DND-41 (cell line): ENCODE data around the gene TGFB3.
"Not testable (repeated sequence)": the region's sequence is repeated elsewhere in the genome, so short reads cannot be mapped to it uniquely, and the experiment has no call there.

Experiments used
- ATAC-seq: fragments of 200-7000 bp; cut with Tn5 transposase; 3 replicates; pipeline ENCODE4 v1.9.1; 2021; ENCODE audit warnings: low read depth; ENCODE audit not compliant: insufficient read depth
- DNase-seq: peaks from one replicate; pipeline ENCODE4 v3.0.0-alpha.2; 2020
- H2AFZ ChIP-seq: 2 replicates; pipeline ENCODE4 v1.6.0; 2012; ENCODE audit warnings: low read depth, low read length
- H3K27ac ChIP-seq: 2 replicates; pipeline ENCODE4 v1.5.1; 2012; ENCODE audit warnings: low read length, inconsistent platforms
- H3K27me3 ChIP-seq: fragments of 200-600 bp; sonication (generic); 2 replicates; pipeline ENCODE4 v1.6.0; 2012; ENCODE audit warnings: low read length, mild to moderate bottlenecking, inconsistent platforms; ENCODE audit not compliant: insufficient read depth, poor library complexity
- H3K36me3 ChIP-seq: 2 replicates; pipeline ENCODE4 v1.5.1; 2012; ENCODE audit warnings: low read length, inconsistent platforms; ENCODE audit not compliant: insufficient read depth
- H3K4me1 ChIP-seq: 2 replicates; pipeline ENCODE4 v1.5.1; 2012; ENCODE audit warnings: mild to moderate bottlenecking, low read length; ENCODE audit not compliant: insufficient read depth
- H3K4me2 ChIP-seq: 2 replicates; pipeline ENCODE4 v1.6.0; 2012; ENCODE audit warnings: mild to moderate bottlenecking, moderate library complexity, low read length, inconsistent platforms; ENCODE audit not compliant: insufficient read depth
- H3K4me3 ChIP-seq, 2 experiments: fragments of 200-600 bp in 1 of 2; shearing (Covaris generic) in 1 of 2; 2 replicates each; pipeline ENCODE4 v1.5.1; 2012 to 2016; ENCODE audit warnings: inconsistent platforms in 2 of 2, low read length in 2 of 2, mild to moderate bottlenecking in 2 of 2, low read depth in 1 of 2, moderate library complexity in 1 of 2
- H3K79me2 ChIP-seq: 2 replicates; pipeline ENCODE4 v1.6.0; 2012; ENCODE audit warnings: low read length, inconsistent platforms; ENCODE audit not compliant: insufficient read depth
- H3K9ac ChIP-seq: 2 replicates; pipeline ENCODE4 v1.6.0; 2012; ENCODE audit warnings: low read depth, mild to moderate bottlenecking, inconsistent platforms, low read length, moderate library complexity
- H3K9me3 ChIP-seq: 2 replicates; pipeline ENCODE4 v1.5.1; 2012; ENCODE audit warnings: low read length, moderate library complexity, mild to moderate bottlenecking, inconsistent platforms; ENCODE audit not compliant: insufficient read depth, severe bottlenecking
- H4K20me1 ChIP-seq: 2 replicates; pipeline ENCODE4 v1.6.0; 2012; ENCODE audit warnings: low read length; ENCODE audit not compliant: insufficient read depth
- EZH2 ChIP-seq: IDR thresholded peaks from 3 replicates; pipeline ENCODE4 v1.6.1; 2012; ENCODE audit warnings: borderline replicate concordance, low read depth, mild to moderate bottlenecking, moderate library complexity, low read length, inconsistent platforms; ENCODE audit not compliant: severe bottlenecking
- TF ChIP-seq, protein P1 (sequence below): IDR thresholded peaks from 2 replicates; pipeline ENCODE4 v1.5.1; 2012; ENCODE audit warnings: borderline replicate concordance, low read length, moderate library complexity, mild to moderate bottlenecking; ENCODE audit not compliant: poor library complexity, severe bottlenecking; ENCODE audit errors: extremely low read depth

The TGFB3 gene

DNA sequence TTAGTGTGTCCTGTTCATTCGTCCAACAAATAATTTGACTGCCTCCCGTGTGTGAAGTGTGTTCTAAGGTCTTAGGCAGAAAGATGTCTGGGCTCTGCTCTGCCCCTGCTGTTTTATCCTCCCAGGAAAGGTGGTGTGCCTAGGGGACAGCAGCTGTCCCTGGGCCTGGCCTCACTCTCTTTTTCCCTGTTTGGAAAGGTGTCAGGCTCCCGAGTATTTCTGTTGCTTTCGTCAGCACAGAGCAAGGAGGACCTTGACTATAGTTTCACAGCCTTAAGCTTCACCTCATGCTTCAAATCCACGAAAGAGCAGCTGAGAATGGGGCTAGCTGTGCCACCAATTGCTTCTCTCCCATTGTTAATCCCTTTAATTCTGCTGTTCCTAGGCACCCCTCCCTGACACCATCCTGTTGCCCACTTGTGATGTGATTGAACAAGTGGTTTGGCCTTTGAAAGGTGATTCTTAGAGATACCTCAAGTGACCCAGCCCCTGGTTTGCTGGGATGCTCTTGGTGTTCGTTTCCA is 54.2 kb downstream of the TGFB3 start:
- no peaks in the 10 kb centered on the region for H3K27me3 ChIP-seq
- H3K79me2 ChIP-seq, result no peaks in the 10 kb centered on the region
- no peak overlapping the region for H2AFZ ChIP-seq
- no peaks in the 10 kb centered on the region for H3K4me1 ChIP-seq
- H3K9ac ChIP-seq, result no peak overlapping the region
- TF ChIP-seq, protein P1, sequence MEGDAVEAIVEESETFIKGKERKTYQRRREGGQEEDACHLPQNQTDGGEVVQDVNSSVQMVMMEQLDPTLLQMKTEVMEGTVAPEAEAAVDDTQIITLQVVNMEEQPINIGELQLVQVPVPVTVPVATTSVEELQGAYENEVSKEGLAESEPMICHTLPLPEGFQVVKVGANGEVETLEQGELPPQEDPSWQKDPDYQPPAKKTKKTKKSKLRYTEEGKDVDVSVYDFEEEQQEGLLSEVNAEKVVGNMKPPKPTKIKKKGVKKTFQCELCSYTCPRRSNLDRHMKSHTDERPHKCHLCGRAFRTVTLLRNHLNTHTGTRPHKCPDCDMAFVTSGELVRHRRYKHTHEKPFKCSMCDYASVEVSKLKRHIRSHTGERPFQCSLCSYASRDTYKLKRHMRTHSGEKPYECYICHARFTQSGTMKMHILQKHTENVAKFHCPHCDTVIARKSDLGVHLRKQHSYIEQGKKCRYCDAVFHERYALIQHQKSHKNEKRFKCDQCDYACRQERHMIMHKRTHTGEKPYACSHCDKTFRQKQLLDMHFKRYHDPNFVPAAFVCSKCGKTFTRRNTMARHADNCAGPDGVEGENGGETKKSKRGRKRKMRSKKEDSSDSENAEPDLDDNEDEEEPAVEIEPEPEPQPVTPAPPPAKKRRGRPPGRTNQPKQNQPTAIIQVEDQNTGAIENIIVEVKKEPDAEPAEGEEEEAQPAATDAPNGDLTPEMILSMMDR, result no peak
- TF ChIP-seq EZH2, result no peak
- peaks cover 6% of the 10 kb centered on the region; the same call in 1 of the 2 replicates for H3K36me3 ChIP-seq
- no peaks in the 10 kb centered on the region for H3K9me3 ChIP-seq
- H4K20me1 ChIP-seq, result no peaks in the 10 kb centered on the region
- H3K4me3 ChIP-seq, result no peak overlapping the region
- no peak overlapping the region for H3K4me2 ChIP-seq
- no peak for DNase-seq
- no peak for ATAC-seq
- no peak overlapping the region for H3K27ac ChIP-seq

DNA sequence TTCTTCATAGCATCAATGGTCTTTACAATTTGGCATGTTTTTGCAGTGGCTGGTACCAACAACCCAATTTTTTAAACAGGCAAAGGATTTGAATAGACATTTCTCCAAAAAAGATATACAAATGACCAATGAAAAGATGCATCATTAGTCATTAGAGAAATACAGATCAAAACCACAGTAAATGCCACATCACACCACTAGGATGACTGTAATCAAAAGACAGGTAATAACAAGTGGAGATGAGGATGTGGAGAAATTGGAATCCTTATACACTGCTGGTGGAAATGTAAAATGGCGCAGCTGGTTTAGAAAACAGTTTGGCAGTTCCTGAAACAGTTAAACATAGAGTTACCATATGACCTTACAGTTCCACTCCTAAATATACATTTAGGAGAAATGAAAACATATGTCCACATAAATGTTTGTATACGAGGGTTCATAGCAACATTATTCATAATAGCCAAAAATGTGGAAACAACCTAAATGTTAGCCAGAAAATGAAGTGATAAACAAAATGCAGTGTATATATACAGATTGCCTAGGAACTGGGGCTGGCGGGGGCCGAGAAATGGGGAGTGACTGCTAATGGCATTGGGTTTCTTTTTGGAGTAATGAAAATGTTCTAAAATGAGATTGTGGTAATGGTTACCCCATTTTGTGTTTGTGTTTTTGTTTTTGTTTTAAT is 55.2 kb downstream of the TGFB3 start:
- Histone ChIP-seq H3K27me3 (no peaks in the 10 kb centered on the region), H3K36me3 (peaks cover 6% of the 10 kb centered on the region; the same call in 1 of the 2 replicates), H3K9ac (no peak overlapping the region), H3K4me3 (no peak overlapping the region), H3K4me1 (no peaks in the 10 kb centered on the region), H3K9me3 (no peaks in the 10 kb centered on the region), H4K20me1 (no peaks in the 10 kb centered on the region), H3K4me2 (no peak overlapping the region), H2AFZ (no peak overlapping the region), H3K79me2 (no peaks in the 10 kb centered on the region), H3K27ac (no peak overlapping the region)
- DNase-seq (no peak), ATAC-seq (no peak)
- TF ChIP-seq, protein P1, result no peak

DNA sequence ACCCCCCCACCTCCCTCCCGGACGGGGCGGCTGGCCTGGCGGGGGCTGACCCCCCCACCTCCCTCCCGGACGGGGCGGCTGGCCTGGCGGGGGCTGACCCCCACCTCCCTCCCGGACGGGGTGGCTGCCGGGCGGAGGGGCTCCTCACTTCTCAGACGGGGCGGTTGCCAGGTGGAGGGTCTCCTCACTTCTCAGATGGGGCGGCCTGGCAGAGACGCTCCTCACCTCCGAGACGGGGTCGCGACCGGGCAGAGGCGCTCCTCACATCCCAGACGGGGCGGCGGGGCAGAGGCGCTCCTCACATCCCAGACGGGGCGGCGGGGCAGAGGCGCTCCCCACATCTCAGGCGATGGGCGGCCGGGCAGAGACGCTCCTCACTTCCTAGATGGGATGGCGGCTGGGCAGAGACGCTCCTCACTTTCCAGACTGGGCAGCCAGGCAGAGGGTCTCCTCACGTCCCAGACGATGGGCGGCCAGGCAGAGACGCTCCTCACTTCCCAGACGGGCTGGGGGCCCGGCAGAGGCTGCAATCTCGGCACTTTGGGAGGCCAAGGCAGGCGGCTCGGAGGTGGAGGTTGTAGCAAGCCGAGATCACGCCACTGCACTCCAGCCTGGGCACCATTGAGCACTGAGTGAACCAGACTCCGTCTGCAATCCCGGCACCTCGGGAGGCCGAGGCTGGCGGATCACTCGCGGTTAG is 56.5 kb downstream of the TGFB3 start:
- not testable (repeated sequence) for H3K4me3 ChIP-seq, H2AFZ ChIP-seq, H3K4me1 ChIP-seq, ATAC-seq, H4K20me1 ChIP-seq, H3K4me2 ChIP-seq, DNase-seq, H3K36me3 ChIP-seq, H3K9me3 ChIP-seq, H3K27me3 ChIP-seq, H3K27ac ChIP-seq, H3K9ac ChIP-seq, H3K79me2 ChIP-seq

DNA sequence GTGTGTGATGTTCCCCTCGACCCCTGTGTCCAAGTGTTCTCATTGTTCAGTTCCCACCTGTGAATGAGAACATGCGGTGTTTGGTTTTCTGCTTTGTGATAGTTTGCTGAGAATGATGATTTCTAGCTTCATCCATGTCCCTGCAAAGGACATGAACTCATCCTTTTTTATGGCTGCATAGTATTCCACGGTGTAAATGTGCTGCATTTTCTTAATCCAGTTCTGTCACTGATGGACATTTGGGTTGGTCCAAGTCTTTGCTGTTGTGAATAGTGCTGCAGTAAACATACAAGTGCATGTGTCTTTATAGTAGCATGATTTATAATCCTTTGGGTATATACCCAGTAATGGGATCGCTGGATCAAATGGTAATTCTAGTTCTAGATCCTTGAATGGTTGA is 61.4 kb downstream of the TGFB3 start:
- not testable (repeated sequence) for H3K4me1 ChIP-seq, H4K20me1 ChIP-seq, H3K79me2 ChIP-seq, H3K27ac ChIP-seq, H3K9ac ChIP-seq, H3K36me3 ChIP-seq, ATAC-seq, H2AFZ ChIP-seq, DNase-seq, H3K4me3 ChIP-seq, H3K27me3 ChIP-seq, H3K4me2 ChIP-seq, H3K9me3 ChIP-seq
